ENCODE measurements around the gene TRIM27.

GRCh38 chr6:28863604-28864325 is 60.0 kb downstream of the TRIM27 start:
- TF ChIP-seq CTCF (conservative IDR thresholded peaks at IDR 0.05; ENCODE audit: low read length) (no peak), EZH2phosphoT487 (IDR thresholded peaks at IDR 0.05; ENCODE audit: borderline replicate concordance) (no peak)
